MCF 10A (cell line): ENCODE data around the gene LPIN3. TPM values are rescaled to one million over a fixed set of nuclear protein-coding genes. Genes with fewer than 3 reads are reported as not detected.

ENCODE experiments used
- BruUV-seq: library from RNA; stranded (reverse); fragments of 400-500 nt; replicated peaks from 2 replicates; lab custom pipeline; 2021; lab: Mats Ljungman, UMichigan
- CTCF ChIA-PET: fragments of 300-600 bp; sonication (Branson Sonifier 250); formaldehyde crosslinking; extraction: SDS; loops from one replicate; lab custom pipeline; 2021; ENCODE audit warnings: antibody characterized with exemption, inconsistent platforms; lab: Yijun Ruan, JAX
- POLR2A ChIA-PET: fragments of 300-600, 350-650 bp; sonication (Branson Sonifier 250); formaldehyde crosslinking; extraction: SDS; loops from one replicate; lab custom pipeline; 2020; ENCODE audit warnings: antibody characterized with exemption, inconsistent platforms; lab: Yijun Ruan, JAX
- DNase-seq: peaks from one replicate; pipeline ENCODE4 v3.0.0-alpha.2; 2018; ENCODE audit not compliant: unreplicated experiment
- H3K27ac Mint-ChIP-seq: one replicate; pipeline ENCODE4 v1.8.0; 2022; ENCODE audit warnings: mild to moderate bottlenecking, low read depth, mixed read lengths; ENCODE audit not compliant: unreplicated experiment
- H3K27me3 Mint-ChIP-seq: one replicate; pipeline ENCODE4 v1.8.0; 2022; ENCODE audit warnings: mixed read lengths; ENCODE audit not compliant: insufficient read depth, unreplicated experiment
- H3K36me3 Mint-ChIP-seq: one replicate; pipeline ENCODE4 v1.8.0; 2022; ENCODE audit warnings: mild to moderate bottlenecking, moderate library complexity, mixed read lengths; ENCODE audit not compliant: insufficient read depth, unreplicated experiment
- H3K4me1 Mint-ChIP-seq: one replicate; pipeline ENCODE4 v1.8.0; 2022; ENCODE audit warnings: mixed read lengths; ENCODE audit not compliant: insufficient read depth, unreplicated experiment
- H3K4me3 Mint-ChIP-seq: one replicate; pipeline ENCODE4 v1.8.0; 2022; ENCODE audit warnings: mild to moderate bottlenecking, moderate library complexity, mixed read lengths; ENCODE audit not compliant: unreplicated experiment
- H3K9me3 Mint-ChIP-seq: one replicate; pipeline ENCODE4 v1.8.0; 2022; ENCODE audit warnings: mixed read lengths; ENCODE audit not compliant: unreplicated experiment
- CTCF ChIP-seq: fragments of 200-600 bp; IDR thresholded peaks from one replicate; pipeline ENCODE4 v1.8.0; 2022; ENCODE audit warnings: antibody characterized with exemption, mild to moderate bottlenecking; ENCODE audit not compliant: unreplicated experiment
- intact Hi-C: fragments of 100-400 bp; cut with micrococcal nuclease; formaldehyde crosslinking; loops from 2 replicates; pipeline ENCODE4 v1.14.1; 2022
- total RNA-seq: library from RNA; stranded (reverse); gene quantifications from 2 replicates; pipeline ENCODE4 v1.2.3, GENCODE V29; 2022

The LPIN3 gene
- total RNA-seq, 1 experiment from 2014 or later = 16.5 TPM

GRCh38 chr20:41382791-41383305 lies 42.2 kb downstream of the LPIN3 start:
- no TSS peak for BruUV-seq
- no peaks in the 10 kb centered on the region for H3K4me1 Mint-ChIP-seq
- CTCF ChIA-PET = no interaction called here
- intact Hi-C loops = no loop called here
- POLR2A ChIA-PET = interaction anchor here (0.6 kb wide), 1 partner anchor 41 kb away, joined by 3 read pairs; no protein-coding TSS in a partner anchor
- no peak for DNase-seq
- H3K27me3 Mint-ChIP-seq = peaks cover 34% of the 10 kb centered on the region
- H3K27ac Mint-ChIP-seq = no peak overlapping the region
- no peak for TF ChIP-seq CTCF
- H3K36me3 Mint-ChIP-seq = no peaks in the 10 kb centered on the region
- no peaks in the 10 kb centered on the region for H3K9me3 Mint-ChIP-seq
- no peak overlapping the region for H3K4me3 Mint-ChIP-seq

- DNase-seq = no peak
- no peak for TF ChIP-seq CTCF
- BruUV-seq = no TSS peak
- ChIA-PET CTCF (interaction anchor here (0.6 to 1.2 kb wide), 3 partner anchors 10 to 421 kb away, joined by 3 to 5 read pairs (median 4); no protein-coding TSS in a partner anchor), POLR2A (no interaction called here)
- Mint-ChIP-seq H3K36me3 (no peaks in the 10 kb centered on the region), H3K9me3 (no peaks in the 10 kb centered on the region), H3K4me1 (peaks cover 5% of the 10 kb centered on the region), H3K4me3 (no peak overlapping the region), H3K27ac (no peak overlapping the region), H3K27me3 (no peaks in the 10 kb centered on the region)
- intact Hi-C loops = no loop called here
These were observed 46.1 kb downstream of the LPIN3 start for GRCh38 chr20:41386502-41387427.

GRCh38 chr20:41387444-41387851 lies 46.8 kb downstream of the LPIN3 start:
- no peaks in the 10 kb centered on the region for H3K9me3 Mint-ChIP-seq
- no peak for DNase-seq
- H3K27ac Mint-ChIP-seq = no peak overlapping the region
- H3K4me1 Mint-ChIP-seq = peaks cover 7% of the 10 kb centered on the region
- H3K27me3 Mint-ChIP-seq = no peaks in the 10 kb centered on the region
- no peak for TF ChIP-seq CTCF
- no peak overlapping the region for H3K4me3 Mint-ChIP-seq
- no peaks in the 10 kb centered on the region for H3K36me3 Mint-ChIP-seq
- no TSS peak for BruUV-seq
- CTCF ChIA-PET = interaction anchor here (0.6 to 1.2 kb wide), 2 partner anchors 24 to 48 kb away, joined by 3 to 5 read pairs; no protein-coding TSS in a partner anchor
- POLR2A ChIA-PET = no interaction called here
- intact Hi-C loops = no loop called here

- TF ChIP-seq CTCF = no peak
- BruUV-seq = no TSS peak
- Mint-ChIP-seq H3K4me1 (peaks cover 7% of the 10 kb centered on the region), H3K27ac (no peak overlapping the region), H3K27me3 (no peaks in the 10 kb centered on the region), H3K36me3 (peaks cover 1% of the 10 kb centered on the region), H3K4me3 (no peak overlapping the region), H3K9me3 (no peaks in the 10 kb centered on the region)
- no peak for DNase-seq
- CTCF ChIA-PET = interaction anchor here (0.6 to 1.1 kb wide), 3 partner anchors 20 to 715 kb away, joined by 3 to 5 read pairs (median 3); no protein-coding TSS in a partner anchor
- POLR2A ChIA-PET = interaction anchor here (1.1 kb wide), 1 partner anchor 9 kb away, joined by 3 read pairs; no protein-coding TSS in a partner anchor
- intact Hi-C loops = no loop called here
These were observed 50.3 kb downstream of the LPIN3 start for GRCh38 chr20:41390889-41391288.
